HepG2 (cell line): Measurements from ENCODE around the gene PUM1.
"Not testable (repeated sequence)": the region's sequence is repeated elsewhere in the genome, so short reads cannot be mapped to it uniquely, and the experiment has no call there.

Experiments used
- CTCF ChIP-seq: sonication (generic); formaldehyde crosslinking; IDR thresholded peaks from 2 replicates; pipeline ENCODE4 v1.5.0; 2020; ENCODE audit warnings: mild to moderate bottlenecking, missing genetic modification reagents, moderate library complexity
- FOXM1 ChIP-seq: sonication (generic); formaldehyde crosslinking; IDR thresholded peaks from 2 replicates; pipeline ENCODE4 v1.5.0; 2020; ENCODE audit warnings: missing genetic modification reagents
- ZIK1 ChIP-seq: sonication (generic); formaldehyde crosslinking; IDR thresholded peaks from 2 replicates; pipeline ENCODE4 v1.5.0; 2020; ENCODE audit warnings: mild to moderate bottlenecking, low read depth, missing genetic modification reagents, borderline replicate concordance
- ZNF563 ChIP-seq: sonication (generic); formaldehyde crosslinking; IDR thresholded peaks from 2 replicates; pipeline ENCODE4 v1.8.0; 2022; ENCODE audit warnings: mild to moderate bottlenecking, moderate library complexity, missing genetic modification reagents

GRCh38 chr1:30935758-30936157 lies 129.8 kb downstream of the PUM1 start:
- not testable (repeated sequence) for TF ChIP-seq CTCF (CRISPR knock-in tag); ZNF563 (CRISPR knock-in tag); ZIK1 (CRISPR knock-in tag); FOXM1
